ENCODE measurements around the gene USP11.
"Not testable (repeated sequence)": the region's sequence is repeated elsewhere in the genome, so short reads cannot be mapped to it uniquely, and the experiment has no call there.

The USP11 gene

GRCh38 chrX:47248576-47248975, 15.8 kb downstream of the USP11 start:
- DNase-seq, result no peak

- no peak for DNase-seq
These were observed 17.2 kb downstream of the USP11 start for GRCh38 chrX:47250017-47250347.

GRCh38 chrX:47257620-47258019, 24.8 kb downstream of the USP11 start:
- not testable (repeated sequence) for DNase-seq

GRCh38 chrX:47264483-47265173, 31.8 kb downstream of the USP11 start:
- no peak for DNase-seq

GRCh38 chrX:47266643-47267042, 33.8 kb downstream of the USP11 start:
- no peak for DNase-seq

GRCh38 chrX:47272013-47272408, 39.2 kb downstream of the USP11 start:
- no peak for DNase-seq

- DNase-seq, result no peak
These were observed 40.4 kb downstream of the USP11 start for GRCh38 chrX:47273011-47273730.

GRCh38 chrX:47278691-47279090, 45.9 kb downstream of the USP11 start:
- DNase-seq, result no peak

GRCh38 chrX:47283015-47283771, 50.4 kb downstream of the USP11 start:
- DNase-seq, result no peak

GRCh38 chrX:47284616-47285015, 51.8 kb downstream of the USP11 start:
- DNase-seq, result not testable (repeated sequence)

- no peak for DNase-seq
These were observed 53.1 kb downstream of the USP11 start for GRCh38 chrX:47285836-47286320.

GRCh38 chrX:47293106-47293505, 60.3 kb downstream of the USP11 start:
- DNase-seq, result no peak

GRCh38 chrX:47296766-47297365, 64.1 kb downstream of the USP11 start:
- no peak for DNase-seq

- DNase-seq, result no peak
These were observed 65.1 kb downstream of the USP11 start for GRCh38 chrX:47297874-47298273.
